H9 (cell line): Measurements from ENCODE around the gene UBE2L3. TPM values are rescaled to one million over a fixed set of nuclear protein-coding genes. Genes with fewer than 3 reads are reported as not detected.
"Not testable (repeated sequence)": the region's sequence is repeated elsewhere in the genome, so short reads cannot be mapped to it uniquely, and the experiment has no call there.

ENCODE experiments used
- DNase-seq: peaks from one replicate; pipeline ENCODE4 v3.0.0-alpha.2; 2017
- H2AFZ ChIP-seq: one replicate; pipeline ENCODE4 v1.6.1; 2013; ENCODE audit warnings: mild to moderate bottlenecking, low read length, control low read depth, moderate library complexity
- H2AK5ac ChIP-seq: 2 replicates; pipeline ENCODE4 v1.6.1; 2013; ENCODE audit warnings: low read length, control low read depth, mixed read lengths; ENCODE audit not compliant: insufficient read length
- H2BK120ac ChIP-seq: one replicate; pipeline ENCODE4 v1.6.1; 2013; ENCODE audit warnings: low read depth, mild to moderate bottlenecking, low read length, control low read depth, inconsistent platforms; ENCODE audit not compliant: poor library complexity, severe bottlenecking
- H2BK12ac ChIP-seq: 2 replicates; pipeline ENCODE4 v1.6.1; 2013; ENCODE audit warnings: low read length, control low read depth, mixed read lengths, low read depth; ENCODE audit not compliant: insufficient read length
- H2BK15ac ChIP-seq: 2 replicates; pipeline ENCODE4 v1.6.1; 2013; ENCODE audit warnings: low read depth, low read length, control low read depth
- H2BK20ac ChIP-seq: one replicate; pipeline ENCODE4 v1.6.1; 2013; ENCODE audit warnings: low read depth, mild to moderate bottlenecking, low read length, control low read depth, inconsistent platforms; ENCODE audit not compliant: poor library complexity, severe bottlenecking
- H2BK5ac ChIP-seq: 2 replicates; pipeline ENCODE4 v1.6.1; 2013; ENCODE audit warnings: low read length, control low read depth, mixed read lengths; ENCODE audit not compliant: insufficient read length
- H3K14ac ChIP-seq: 2 replicates; pipeline ENCODE4 v1.6.1; 2013; ENCODE audit warnings: low read length, control low read depth; ENCODE audit not compliant: insufficient read depth
- H3K18ac ChIP-seq: 2 replicates; pipeline ENCODE4 v1.6.1; 2013; ENCODE audit warnings: low read depth, mild to moderate bottlenecking, mixed read lengths, low read length, control low read depth; ENCODE audit not compliant: insufficient read length
- H3K23ac ChIP-seq: 2 replicates; pipeline ENCODE4 v1.6.1; 2013; ENCODE audit warnings: low read length, control low read depth, mixed read lengths, low read depth; ENCODE audit not compliant: insufficient read length
- H3K23me2 ChIP-seq: 2 replicates; pipeline ENCODE4 v1.6.1; 2013; ENCODE audit warnings: low read depth, mild to moderate bottlenecking, mixed read lengths, low read length, control low read depth; ENCODE audit not compliant: insufficient read length, poor library complexity, severe bottlenecking
- H3K27ac ChIP-seq: 2 replicates; pipeline ENCODE4 v1.5.1; 2013; ENCODE audit warnings: low read length, control low read depth, mixed read lengths, low read depth; ENCODE audit not compliant: insufficient read length
- H3K27me3 ChIP-seq: 2 replicates; pipeline ENCODE4 v1.6.1; 2013; ENCODE audit warnings: low read length, control low read depth, inconsistent platforms; ENCODE audit not compliant: insufficient read depth
- H3K4ac ChIP-seq: 2 replicates; pipeline ENCODE4 v1.6.1; 2013; ENCODE audit warnings: low read depth, mild to moderate bottlenecking, control low read depth, inconsistent platforms, low read length, moderate library complexity
- H3K4me1 ChIP-seq: 2 replicates; pipeline ENCODE4 v1.6.1; 2013; ENCODE audit warnings: low read length, control low read depth, inconsistent platforms; ENCODE audit not compliant: insufficient read depth
- H3K4me2 ChIP-seq: 2 replicates; pipeline ENCODE4 v1.6.1; 2013; ENCODE audit warnings: low read length, control low read depth, mixed read lengths; ENCODE audit not compliant: insufficient read length, insufficient read depth
- H3K56ac ChIP-seq: 2 replicates; pipeline ENCODE4 v1.6.1; 2013; ENCODE audit warnings: low read depth, mild to moderate bottlenecking, mixed read lengths, low read length, control low read depth; ENCODE audit not compliant: insufficient read length
- H3K79me1 ChIP-seq: 2 replicates; pipeline ENCODE4 v1.6.1; 2013; ENCODE audit warnings: low read depth, mild to moderate bottlenecking, moderate library complexity, low read length, control low read depth, inconsistent platforms; ENCODE audit not compliant: insufficient read depth, poor library complexity, severe bottlenecking
- H3K79me2 ChIP-seq: 2 replicates; pipeline ENCODE4 v1.6.1; 2013; ENCODE audit warnings: low read length, control low read depth, inconsistent platforms; ENCODE audit not compliant: insufficient read depth
- H3K9ac ChIP-seq: 2 replicates; pipeline ENCODE4 v1.6.1; 2013; ENCODE audit warnings: low read length, control low read depth, mixed read lengths; ENCODE audit not compliant: insufficient read length; ENCODE audit errors: extremely low read depth
- H3K9me3 ChIP-seq: one replicate; pipeline ENCODE4 v1.6.1; 2013; ENCODE audit warnings: low read depth, low read length, inconsistent platforms; ENCODE audit not compliant: control insufficient read depth
- H3T11ph ChIP-seq: one replicate; pipeline ENCODE4 v1.6.1; 2013; ENCODE audit warnings: mild to moderate bottlenecking, low read length, control low read depth, inconsistent platforms
- H4K20me1 ChIP-seq: one replicate; pipeline ENCODE4 v1.6.1; 2013; ENCODE audit not compliant: control insufficient read depth, insufficient read length, insufficient read depth
- H4K5ac ChIP-seq: 2 replicates; pipeline ENCODE4 v1.6.1; 2013; ENCODE audit warnings: low read depth, mild to moderate bottlenecking, mixed read lengths, low read length, control low read depth; ENCODE audit not compliant: insufficient read length
- H4K8ac ChIP-seq: replicated peaks from 2 replicates; pipeline ENCODE4 v1.6.1; 2013; ENCODE audit warnings: low read length, control low read depth, mixed read lengths, low read depth; ENCODE audit not compliant: insufficient read length
- H4K91ac ChIP-seq: 2 replicates; pipeline ENCODE4 v1.6.1; 2013; ENCODE audit warnings: low read depth, mild to moderate bottlenecking, moderate library complexity, mixed read lengths, low read length, control low read depth; ENCODE audit not compliant: insufficient read length
- H3K27ac Mint-ChIP-seq, 3 experiments: 2 replicates in 2 of 3; 3 replicates in 1 of 3; pipeline ENCODE4 v1.8.0; 2020 to 2021; ENCODE audit warnings: mixed read lengths in 3 of 3, mild to moderate bottlenecking in 1 of 3, moderate library complexity in 1 of 3
- H3K27me3 Mint-ChIP-seq: 2 replicates; pipeline ENCODE4 v1.8.0; 2021; ENCODE audit warnings: low read depth, mild to moderate bottlenecking, moderate library complexity, mixed read lengths
- H3K36me3 Mint-ChIP-seq, 3 experiments: 2 replicates in 2 of 3; 3 replicates in 1 of 3; pipeline ENCODE4 v1.8.0; 2020 to 2021; ENCODE audit warnings: low read depth in 3 of 3, mixed read lengths in 3 of 3; ENCODE audit not compliant: insufficient read depth in 1 of 3
- H3K4me1 Mint-ChIP-seq, 2 experiments: 2 replicates each; pipeline ENCODE4 v1.8.0; 2020; ENCODE audit warnings: mixed read lengths in 2 of 2
- H3K4me3 Mint-ChIP-seq, 2 experiments: 2 replicates in 1 of 2; 3 replicates in 1 of 2; pipeline ENCODE4 v1.8.0; 2020 to 2021; ENCODE audit warnings: mild to moderate bottlenecking in 2 of 2, mixed read lengths in 2 of 2, moderate library complexity in 1 of 2
- H3K9me3 Mint-ChIP-seq, 2 experiments: 2 replicates in 1 of 2; 3 replicates in 1 of 2; pipeline ENCODE4 v1.8.0; 2020; ENCODE audit warnings: mild to moderate bottlenecking in 2 of 2, mixed read lengths in 2 of 2, moderate library complexity in 1 of 2
- WGBS: extraction: QIAGEN DNeasy Blood & Tissue Kit; methylation state at CpG from one replicate; pipeline ENCODE4 v1.1.7; 2013; ENCODE audit warnings: missing lambda C conversion rate, low lambda C conversion rate, mixed read lengths; ENCODE audit not compliant: insufficient read length; ENCODE audit errors: extremely low coverage; 5-methylcytosine and 5-hydroxymethylcytosine counted together
- total RNA-seq: library from RNA; stranded (reverse); gene quantifications from 2 replicates; pipeline ENCODE4 v1.2.1, GENCODE V29; 2021

Gene UBE2L3
- total RNA-seq, 1 experiment from 2014 or later = 79.7 TPM

GRCh38 chr22:21539862-21540261 is 27.7 kb upstream of the UBE2L3 start:
- H3K4me3 Mint-ChIP-seq, H3K27ac ChIP-seq: not testable (repeated sequence)

GRCh38 chr22:21544432-21545322 is 22.8 kb upstream of the UBE2L3 start:
- H2AFZ ChIP-seq, H2BK120ac ChIP-seq, H2BK15ac ChIP-seq, H3K9me3 Mint-ChIP-seq, H3K4me3 Mint-ChIP-seq, H3K4me2 ChIP-seq, H3K23ac ChIP-seq, H3K27me3 Mint-ChIP-seq, H4K20me1 ChIP-seq, H2BK20ac ChIP-seq, H3K27me3 ChIP-seq, H2BK5ac ChIP-seq, H3K9me3 ChIP-seq, H2BK12ac ChIP-seq, H3K36me3 Mint-ChIP-seq, H3T11ph ChIP-seq, H3K79me1 ChIP-seq, H3K79me2 ChIP-seq, H3K27ac ChIP-seq, H3K4ac ChIP-seq, H3K9ac ChIP-seq, H4K91ac ChIP-seq, H3K23me2 ChIP-seq, H3K56ac ChIP-seq, H3K4me1 ChIP-seq, H3K27ac Mint-ChIP-seq, H3K14ac ChIP-seq, H2AK5ac ChIP-seq, H4K8ac ChIP-seq, H3K4me1 Mint-ChIP-seq, H4K5ac ChIP-seq, H3K18ac ChIP-seq, DNase-seq: not testable (repeated sequence)
- WGBS = no CpG with 5 or more reads among the region's 17 CpGs

More at GRCh38 chr22:21539862-21540261, 27.7 kb upstream of the UBE2L3 start:
- H3K14ac ChIP-seq, H3K23me2 ChIP-seq, H3K4me2 ChIP-seq, H2BK20ac ChIP-seq, H4K8ac ChIP-seq, DNase-seq, H3T11ph ChIP-seq, H3K79me2 ChIP-seq, H2AK5ac ChIP-seq, H2BK5ac ChIP-seq, H2AFZ ChIP-seq, H3K9me3 ChIP-seq, H3K23ac ChIP-seq, H3K18ac ChIP-seq, H3K79me1 ChIP-seq, H3K4ac ChIP-seq, H4K5ac ChIP-seq, H3K27me3 ChIP-seq, H2BK120ac ChIP-seq, H3K4me1 ChIP-seq, H3K9ac ChIP-seq, H4K20me1 ChIP-seq, H3K27ac Mint-ChIP-seq, H2BK12ac ChIP-seq, H3K36me3 Mint-ChIP-seq, H3K27me3 Mint-ChIP-seq, H2BK15ac ChIP-seq, H4K91ac ChIP-seq, H3K4me1 Mint-ChIP-seq, H3K56ac ChIP-seq, H3K9me3 Mint-ChIP-seq: not testable (repeated sequence)
- WGBS = no CpG with 5 or more reads among the region's 7 CpGs
